Fibroblast of lung (primary cell): ENCODE data around the gene NUDT15. TPM values are rescaled to one million over a fixed set of nuclear protein-coding genes. Genes with fewer than 3 reads are reported as not detected.

Experiments
- DNase-seq, 2 donors: peaks; one replicate each; pipeline versions ENCODE4 v3.0.0 to v3.0.0-alpha.2; 2010; ENCODE audit warnings: low read depth in 2 of 2
- H2AFZ ChIP-seq: 2 replicates; pipeline ENCODE4 v1.5.1; 2012; ENCODE audit warnings: low read length, control low read depth, inconsistent platforms
- H3K27ac ChIP-seq: 2 replicates; pipeline ENCODE4 v1.5.1; 2011; ENCODE audit warnings: low read length, control low read depth; ENCODE audit not compliant: insufficient read depth
- H3K27me3 ChIP-seq: 2 replicates; pipeline ENCODE4 v1.5.1; 2011; ENCODE audit warnings: mild to moderate bottlenecking, low read length; ENCODE audit not compliant: control insufficient read depth, insufficient read depth
- H3K36me3 ChIP-seq: 2 replicates; pipeline ENCODE4 v1.5.1; 2011; ENCODE audit warnings: low read length; ENCODE audit not compliant: control insufficient read depth, insufficient read depth
- H3K4me1 ChIP-seq: 2 replicates; pipeline ENCODE4 v1.5.1; 2011; ENCODE audit warnings: low read length; ENCODE audit not compliant: control insufficient read depth, insufficient read depth; ENCODE audit errors: extremely low read depth
- H3K4me2 ChIP-seq: 2 replicates; pipeline ENCODE4 v1.5.1; 2011; ENCODE audit warnings: low read length, control low read depth; ENCODE audit not compliant: insufficient read depth; ENCODE audit errors: extremely low read depth
- H3K4me3 ChIP-seq, 4 experiments: fragments of 200-600 bp in 1 of 4; sonication (generic) in 1 of 4; replicated peaks in 1 of 4; 2 replicates each; pipeline ENCODE4 v1.5.1; 2011 to 2016; ENCODE audit warnings: low read length in 4 of 4, low read depth in 3 of 4, mild to moderate bottlenecking in 3 of 4, control low read depth in 2 of 4, inconsistent platforms in 1 of 4, mixed read lengths in 1 of 4; ENCODE audit not compliant: insufficient read depth in 1 of 4; ENCODE audit errors: control extremely low read depth in 1 of 4
- H3K79me2 ChIP-seq: 2 replicates; pipeline ENCODE4 v1.5.1; 2012; ENCODE audit warnings: mild to moderate bottlenecking, low read length, inconsistent platforms; ENCODE audit not compliant: control insufficient read depth, insufficient read depth
- H3K9ac ChIP-seq: 2 replicates; pipeline ENCODE4 v1.5.1; 2011; ENCODE audit warnings: mild to moderate bottlenecking, low read length, control low read depth; ENCODE audit not compliant: insufficient read depth
- H3K9me3 ChIP-seq: 2 replicates; pipeline ENCODE4 v1.5.1; 2012; ENCODE audit warnings: low read depth, low read length; ENCODE audit not compliant: control insufficient read depth, insufficient read depth
- H4K20me1 ChIP-seq: 2 replicates; pipeline ENCODE4 v1.5.1; 2011; ENCODE audit warnings: low read length; ENCODE audit not compliant: control insufficient read depth, insufficient read depth; ENCODE audit errors: extremely low read depth
- CTCF ChIP-seq, 2 donors: IDR thresholded peaks in 1 of 2; conservative IDR thresholded peaks in 1 of 2; 1 replicate in 1 of 2; 2 replicates in 1 of 2; pipeline ENCODE4 v1.5.1; 2011 to 2012; ENCODE audit warnings: low read length in 2 of 2, control low read depth in 1 of 2, inconsistent platforms in 1 of 2, low read depth in 1 of 2, mild to moderate bottlenecking in 1 of 2
- EZH2 ChIP-seq: IDR thresholded peaks from 2 replicates; pipeline ENCODE4 v1.5.1; 2012; ENCODE audit warnings: low read length, control low read depth, mild to moderate bottlenecking; ENCODE audit errors: missing control alignments
- polyA plus RNA-seq, 2 donors: library from polyadenylated mRNA; depleted of rRNA in 1 of 2; stranded (reverse) in 1 of 2; unstranded in 1 of 2; fragments of >200 nt; gene quantifications; 2 replicates each; pipeline ENCODE4 v1.2.1, GENCODE V29; 2011 to 2012; ENCODE audit warnings: missing spikeins in 1 of 2
- total RNA-seq: library from RNA; depleted of rRNA; stranded (reverse); fragments of >200 nt; gene quantifications from 2 replicates; pipeline ENCODE4 v1.2.1, GENCODE V29; 2014

NUDT15 gene
- total and polyA plus RNA-seq, 2 donors (not counting 1 experiment from before 2014, with no cell fraction given) = 18.0 TPM

DNA sequence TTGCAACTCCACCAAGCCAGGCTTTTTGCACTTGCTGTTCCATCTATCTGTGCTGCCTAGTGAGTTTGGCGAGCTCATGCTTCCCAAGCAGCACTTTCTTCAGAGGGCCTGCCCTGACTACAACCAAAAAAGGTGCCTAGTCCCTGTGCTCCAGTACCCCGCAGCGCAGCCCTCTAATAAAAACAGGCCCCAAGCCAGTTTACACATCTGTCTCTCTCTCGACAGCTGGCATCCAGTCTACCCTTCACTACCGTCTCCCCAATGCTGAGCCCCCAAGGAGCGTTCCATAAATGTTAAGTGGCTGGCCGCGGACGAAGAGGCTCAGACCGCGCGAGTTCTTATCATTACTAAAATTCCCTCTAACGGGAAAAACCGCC, 56.9 kb downstream of the NUDT15 start:
- Histone ChIP-seq H2AFZ (peak overlapping the region; percentile 59), H3K36me3 (no peaks in the 10 kb centered on the region), H3K27ac (peak overlapping the region; percentile 87), H3K79me2 (peaks cover 54% of the 10 kb centered on the region), H3K4me3 (peak overlapping the region; percentile 74 to 99 (median 87)), H3K27me3 (no peaks in the 10 kb centered on the region), H4K20me1 (no peaks in the 10 kb centered on the region), H3K4me1 (no peaks in the 10 kb centered on the region), H3K9ac (peak overlapping the region; percentile 86), H3K9me3 (no peaks in the 10 kb centered on the region), H3K4me2 (peak overlapping the region; percentile 94)
- DNase-seq = peak; percentile 4 to 20
- TF ChIP-seq EZH2 = no peak
- no peak for TF ChIP-seq CTCF (conservative IDR thresholded peaks at IDR 0.05 in 1 of 2, IDR thresholded peaks at IDR 0.05 in 1 of 2; ENCODE audit: low read depth in 1 of 2, low read length in 2 of 2)

- peaks cover 49% of the 10 kb centered on the region for H3K79me2 ChIP-seq
- no peaks in the 10 kb centered on the region for H3K4me1 ChIP-seq
- TF ChIP-seq EZH2 (no peak), CTCF (conservative IDR thresholded peaks at IDR 0.05 in 1 of 2, IDR thresholded peaks at IDR 0.05 in 1 of 2; ENCODE audit: low read depth in 1 of 2, low read length in 2 of 2) (peak; percentile 99)
- peak within 1 kb of the TSS; percentile 94 for H3K4me2 ChIP-seq
- no peaks in the 10 kb centered on the region for H3K9me3 ChIP-seq
- peak within 1 kb of the TSS; percentile 87 for H3K27ac ChIP-seq
- peak within 1 kb of the TSS; percentile 86 for H3K9ac ChIP-seq
- H3K4me3 ChIP-seq = peak within 1 kb of the TSS; percentile 74 to 99 (median 87)
- H3K36me3 ChIP-seq = no peaks in the 10 kb centered on the region
- peak; percentile 88 to 94 for DNase-seq
- no peaks in the 10 kb centered on the region for H4K20me1 ChIP-seq
- peak within 1 kb of the TSS; percentile 59 for H2AFZ ChIP-seq
- no peaks in the 10 kb centered on the region for H3K27me3 ChIP-seq
Observed at GRCh38 chr13:48094781-48095502, 57.4 kb downstream of the NUDT15 start, which contains the start of gene MED4. Gene MED4, minus strand, starts transcription at chr13:48095104. Its CDS starts 26 bp downstream, at chr13:48095078.

GRCh38 chr13:48096670-48097069, 59.1 kb downstream of the NUDT15 start:
- no peak overlapping the region for H3K27ac ChIP-seq
- no peak overlapping the region for H3K9ac ChIP-seq
- no peak overlapping the region for H3K4me2 ChIP-seq
- no peaks in the 10 kb centered on the region for H3K9me3 ChIP-seq
- H3K79me2 ChIP-seq = peaks cover 32% of the 10 kb centered on the region
- no peaks in the 10 kb centered on the region for H3K36me3 ChIP-seq
- TF ChIP-seq CTCF (conservative IDR thresholded peaks at IDR 0.05 in 1 of 2, IDR thresholded peaks at IDR 0.05 in 1 of 2; ENCODE audit: low read depth in 1 of 2, low read length in 2 of 2) (no peak), EZH2 (no peak)
- peak overlapping the region; percentile 13 for H2AFZ ChIP-seq
- H3K4me3 ChIP-seq = no peak overlapping the region
- no peak for DNase-seq
- H3K27me3 ChIP-seq = no peaks in the 10 kb centered on the region
- H3K4me1 ChIP-seq = no peaks in the 10 kb centered on the region
- H4K20me1 ChIP-seq = no peaks in the 10 kb centered on the region

Other genes with a start within 250 kb of the NUDT15 start
- 45.7 and 46.7 TPM in 2 replicates for gene SUCLA2, start 36.5 kb upstream of the NUDT15 start, total RNA-seq
- 58.2 and 64.8 TPM in 2 replicates for gene SUCLA2, start 36.5 kb upstream of the NUDT15 start, polyA plus RNA-seq
- 21.8 and 25.4 TPM in 2 replicates for gene MED4, start 57.4 kb downstream of the NUDT15 start, total RNA-seq
- 59.6 and 66.7 TPM in 2 replicates for gene MED4, start 57.4 kb downstream of the NUDT15 start, polyA plus RNA-seq
- 79.4 and 117 TPM in 2 replicates for gene ITM2B, start 195.5 kb downstream of the NUDT15 start, total RNA-seq
- 336 and 645 TPM in 2 replicates for gene ITM2B, start 195.5 kb downstream of the NUDT15 start, polyA plus RNA-seq